A549 (cell line): ENCODE results near the gene UCN. TPM values are rescaled to one million over a fixed set of nuclear protein-coding genes. Genes with fewer than 3 reads are reported as not detected.

ENCODE experiments used
- ATAC-seq, 2 experiments: fragments of 200-7000 bp in 1 of 2; fragments of >200 bp in 1 of 2; cut with Nextera tagmentation in 1 of 2; cut with Tn5 transposase in 1 of 2; 3 replicates each; pipeline versions ENCODE4 v1.8.0 to v1.9.1; 2018 to 2020; ENCODE audit warnings: mild to moderate bottlenecking in 1 of 2, moderate library complexity in 1 of 2
- CTCF ChIA-PET: fragments of 300-600 bp; sonication (Branson Sonifier 250); formaldehyde crosslinking; extraction: SDS; loops from one replicate; lab custom pipeline; 2021; ENCODE audit warnings: antibody characterized with exemption, inconsistent platforms; lab: Yijun Ruan, JAX
- POLR2A ChIA-PET: fragments of 350-600 bp; formaldehyde crosslinking; extraction: SDS; loops from one replicate; lab custom pipeline; 2021; ENCODE audit warnings: antibody characterized with exemption, inconsistent platforms; lab: Yijun Ruan, JAX
- DNase-seq, 2 experiments: peaks; one replicate each; pipeline versions ENCODE4 v3.0.0 to v3.0.0-alpha.2; 2011 to 2016; ENCODE audit warnings: low read depth in 1 of 2, low spot score in 1 of 2
- FAIRE-seq: peaks from 2 replicates; lab custom pipeline; 2011; peaks lifted over from hg19 to GRCh38; lab: Jason Lieb, UNC
- H3K27ac ChIP-seq, 2 experiments: fragments of >200 bp; sonication (Bioruptor Twin); formaldehyde crosslinking; 3 replicates each; pipeline ENCODE4 v1.5.1; 2016 to 2017
- H3K4me1 ChIP-seq: fragments of >200 bp; sonication (Bioruptor Twin); formaldehyde crosslinking; 3 replicates; pipeline ENCODE4 v1.6.1; 2016
- H3K4me2 ChIP-seq: fragments of >200 bp; sonication (Bioruptor Twin); formaldehyde crosslinking; 3 replicates; pipeline ENCODE4 v1.6.1; 2016
- H3K4me3 ChIP-seq: fragments of >200 bp; sonication (Bioruptor Twin); formaldehyde crosslinking; 3 replicates; pipeline ENCODE4 v1.5.1; 2016
- H3K9me3 ChIP-seq: fragments of >200 bp; sonication (Bioruptor Twin); formaldehyde crosslinking; 3 replicates; pipeline ENCODE4 v1.6.1; 2016
- BHLHE40 ChIP-seq: IDR thresholded peaks from 2 replicates; pipeline ENCODE4 v1.6.1; 2012; ENCODE audit warnings: low read depth, low read length, inconsistent platforms
- CTCF ChIP-seq: fragments of >200 bp; sonication (Bioruptor Twin); formaldehyde crosslinking; IDR thresholded peaks from 3 replicates; pipeline ENCODE4 v1.5.1; 2016
- E2F6 ChIP-seq: IDR thresholded peaks from 2 replicates; pipeline ENCODE4 v1.6.1; 2012; ENCODE audit warnings: low read depth, borderline replicate concordance
- EHF ChIP-seq: fragments of 250-450 bp; sonication (Bioruptor Pico); IDR thresholded peaks from 2 replicates; pipeline ENCODE4 v1.5.0; 2020; ENCODE audit warnings: mild to moderate bottlenecking
- EHMT2 ChIP-seq: fragments of 200-600 bp; sonication (generic); IDR thresholded peaks from 2 replicates; pipeline ENCODE4 v1.6.1; 2016; ENCODE audit warnings: antibody characterized with exemption, low read depth, mild to moderate bottlenecking, moderate library complexity
- EP300 ChIP-seq, 2 experiments: fragments of >200 bp; sonication (Bioruptor Twin); formaldehyde crosslinking; IDR thresholded peaks; 2 replicates in 1 of 2; 3 replicates in 1 of 2; pipeline ENCODE4 v1.6.1; 2016 to 2017
- HDAC2 ChIP-seq: fragments of 200-600 bp; sonication (generic); IDR thresholded peaks from 2 replicates; pipeline ENCODE4 v1.6.1; 2016
- HMGXB4 ChIP-seq: fragments of 250-450 bp; sonication (Bioruptor Pico); IDR thresholded peaks from 2 replicates; pipeline ENCODE4 v1.5.0; 2021; ENCODE audit warnings: mild to moderate bottlenecking, moderate library complexity, borderline replicate concordance
- HOXA7 ChIP-seq: fragments of 250-450 bp; sonication (Bioruptor Pico); IDR thresholded peaks from 2 replicates; pipeline ENCODE4 v1.5.0; 2020; ENCODE audit warnings: mild to moderate bottlenecking, moderate library complexity
- HOXB13 ChIP-seq: fragments of 250-450 bp; sonication (Bioruptor Pico); IDR thresholded peaks from 2 replicates; pipeline ENCODE4 v1.5.0; 2020; ENCODE audit warnings: low read depth, mild to moderate bottlenecking, moderate library complexity
- KDM5A ChIP-seq: fragments of 200-600 bp; sonication (generic); IDR thresholded peaks from 2 replicates; pipeline ENCODE4 v1.6.1; 2016; ENCODE audit warnings: antibody characterized with exemption, mild to moderate bottlenecking
- MAX ChIP-seq: IDR thresholded peaks from 2 replicates; pipeline ENCODE4 v1.6.1; 2012
- MYC ChIP-seq: IDR thresholded peaks from 2 replicates; pipeline ENCODE4 v1.6.1; 2012; ENCODE audit warnings: mild to moderate bottlenecking, inconsistent platforms, low read length, improper control_type of control experiment, borderline replicate concordance
- NFE2L2 ChIP-seq: fragments of 150-350 bp; conservative IDR thresholded peaks from 2 replicates; pipeline ENCODE4 v1.6.1; 2014; ENCODE audit warnings: low read length
- NPAS2 ChIP-seq: fragments of 250-450 bp; sonication (Bioruptor Pico); IDR thresholded peaks from 2 replicates; pipeline ENCODE4 v1.8.0; 2022; ENCODE audit warnings: mild to moderate bottlenecking, moderate library complexity, borderline replicate concordance
- RAD21 ChIP-seq, 2 experiments: fragments of >200 bp in 1 of 2; sonication (Bioruptor Twin) in 1 of 2; formaldehyde crosslinking in 1 of 2; IDR thresholded peaks in 1 of 2; conservative IDR thresholded peaks in 1 of 2; 2 replicates in 1 of 2; 3 replicates in 1 of 2; pipeline ENCODE4 v1.6.1; 2012 to 2018; ENCODE audit warnings: inconsistent platforms in 1 of 2
- SMC3 ChIP-seq: fragments of >200 bp; sonication (Bioruptor Twin); formaldehyde crosslinking; IDR thresholded peaks from 3 replicates; pipeline ENCODE4 v1.6.1; 2018; ENCODE audit warnings: inconsistent platforms
- SREBF2 ChIP-seq: fragments of 450-650 bp; IDR thresholded peaks from 2 replicates; pipeline ENCODE4 v1.6.1; 2014; ENCODE audit warnings: mild to moderate bottlenecking, moderate library complexity
- TFCP2L1 ChIP-seq: fragments of 250-450 bp; sonication (Bioruptor Pico); IDR thresholded peaks from 2 replicates; pipeline ENCODE4 v1.5.0; 2021; ENCODE audit warnings: mild to moderate bottlenecking
- USF2 ChIP-seq: fragments of 450-650 bp; IDR thresholded peaks from 2 replicates; pipeline ENCODE4 v1.6.1; 2014; ENCODE audit warnings: antibody characterized with exemption
- ZC3H11A ChIP-seq: fragments of 450-650 bp; IDR thresholded peaks from 2 replicates; pipeline ENCODE4 v1.6.1; 2014; ENCODE audit warnings: antibody characterized with exemption, mild to moderate bottlenecking
- ZFP36 ChIP-seq: fragments of 450-650 bp; IDR thresholded peaks from 2 replicates; pipeline ENCODE4 v1.6.1; 2014; ENCODE audit warnings: borderline replicate concordance; ENCODE audit not compliant: partially characterized antibody
- ZNF302 ChIP-seq: fragments of 250-450 bp; sonication (Bioruptor Pico); IDR thresholded peaks from 2 replicates; pipeline ENCODE4 v1.9.0; 2021; ENCODE audit warnings: inconsistent platforms, mild to moderate bottlenecking, moderate library complexity
- WGBS: methylation state at CpG from one replicate; pipeline ENCODE4 v1.1.6; 2017; ENCODE audit errors: missing lambda C conversion rate; 5-methylcytosine and 5-hydroxymethylcytosine counted together
- polyA plus RNA-seq, 4 experiments: library from polyadenylated mRNA; depleted of rRNA in 3 of 4; stranded (reverse); fragments of >200 nt; fragmentation: RNase III in 1 of 4; extraction: RNeasy Plus Mini Kit Qiagen cat#74134 plus additional on column Dnase treatment in 1 of 4; gene quantifications; 2 replicates in 3 of 4; 3 replicates in 1 of 4; pipeline ENCODE4 v1.2.3, GENCODE V29; 2011 to 2017

The UCN gene
- polyA plus RNA-seq, 2 of the 4 experiments (the other 2 are of a cell fraction) = 0.76 to 1.0 TPM

GRCh38 chr2:27265536-27265870 lies 42.7 kb downstream of the UCN start:
- ATAC-seq (no peak), DNase-seq (no peak)
- POLR2A ChIA-PET = interaction anchor here (0.6 to 1.7 kb wide), 2 partner anchors 14 to 139 kb away, joined by 3 to 4 read pairs; no protein-coding TSS in a partner anchor
- Histone ChIP-seq H3K4me1 (peaks cover 21% of the 10 kb centered on the region), H3K4me2 (no peak overlapping the region; the same call in 2 of the 3 replicates)
- TF ChIP-seq ZFP36 = peak; percentile 26
- TF ChIP-seq ZC3H11A = no peak
- TF ChIP-seq, all 56 proteins: peak for 1
- no peaks in the 10 kb centered on the region for H3K9me3 ChIP-seq
- H3K4me3 ChIP-seq = no peak overlapping the region
- CTCF ChIA-PET = interaction anchor here (0.7 to 14.1 kb wide), 42 partner anchors 8 to 381 kb away, joined by 3 to 302 read pairs (median 4); partner anchors contain the start of genes CAD, CGREF1, DNAJC5G and OST4
- no peak for FAIRE-seq
- no peak overlapping the region for H3K27ac ChIP-seq

GRCh38 chr2:27264753-27265535 lies 43.3 kb downstream of the UCN start:
- CTCF ChIA-PET = interaction anchor here (0.6 to 14.1 kb wide), 50 partner anchors 9 to 380 kb away, joined by 3 to 302 read pairs (median 4); partner anchors contain the start of genes CAD, CGREF1, DNAJC5G and MPV17
- POLR2A ChIA-PET = interaction anchor here (0.6 to 1.7 kb wide), 2 partner anchors 15 to 138 kb away, joined by 3 to 4 read pairs; no protein-coding TSS in a partner anchor
- H3K9me3 ChIP-seq = no peaks in the 10 kb centered on the region
- H3K4me2 ChIP-seq = peak overlapping the region; percentile 94
- no peak for FAIRE-seq
- H3K4me1 ChIP-seq = peaks cover 21% of the 10 kb centered on the region
- TF ChIP-seq EHF (no peak), USF2 (peak; percentile 73), SMC3 (peak; percentile 83), RAD21 (conservative IDR thresholded peaks at IDR 0.05 in 1 of 2, IDR thresholded peaks at IDR 0.05 in 1 of 2) (peak; percentile 40 to 59; a peak in 4 of 5 replicates), MAX (peak; percentile 99), NFE2L2 (no peak), BHLHE40 (peak; percentile 99), MYC (peak; percentile 51; the same call in 1 of the 2 replicates), NPAS2 (peak; percentile 75), ZNF302 (CRISPR knock-in tag) (no peak), E2F6 (peak; percentile 98), CTCF (peak; percentile 71)
- H3K27ac ChIP-seq = peak overlapping the region; percentile 32 to 73; a peak in 5 of 6 replicates
- peak; percentile 77 to 82 for ATAC-seq
- peak; percentile 82 to 96 for DNase-seq
- WGBS = 12% methylated on average over 51 of the region's 56 CpGs
- H3K4me3 ChIP-seq = peak overlapping the region; percentile 75

GRCh38 chr2:27264253-27264752 lies 43.9 kb downstream of the UCN start:
- Histone ChIP-seq H3K9me3 (no peaks in the 10 kb centered on the region), H3K4me3 (peak overlapping the region; percentile 75), H3K27ac (peak overlapping the region; percentile 32 to 73; a peak in 4 of 6 replicates), H3K4me1 (peaks cover 21% of the 10 kb centered on the region), H3K4me2 (peak overlapping the region; percentile 94)
- ChIA-PET CTCF (interaction anchor here (0.6 to 14.1 kb wide), 33 partner anchors 9 to 302 kb away, joined by 3 to 302 read pairs (median 4); partner anchors contain the start of genes CAD, CGREF1, DNAJC5G and MPV17), POLR2A (no interaction called here)
- FAIRE-seq (no peak), DNase-seq (no peak), ATAC-seq (peak; percentile 27 to 52; a peak in 5 of 6 replicates)
- 2% methylated on average over 36 of the region's 38 CpGs for WGBS
- peak; percentile 70 for TF ChIP-seq MAX
- TF ChIP-seq E2F6 = no peak
- TF ChIP-seq ZNF302 (CRISPR knock-in tag) = no peak
- no peak for TF ChIP-seq TFCP2L1 (CRISPR knock-in tag)
- no peak for TF ChIP-seq HOXA7 (CRISPR knock-in tag)
- TF ChIP-seq HDAC2 = 0 out of 2 replicates have a peak, but pooled peaks have one; percentile 14
- no peak for TF ChIP-seq EP300 (IDR thresholded peaks at IDR 0.05)
- no peak for TF ChIP-seq SREBF2
- no peak for TF ChIP-seq NFE2L2
- TF ChIP-seq EHMT2 = no peak
- TF ChIP-seq HOXB13 (CRISPR knock-in tag) = no peak
- TF ChIP-seq HMGXB4 (CRISPR knock-in tag) = no peak
- no peak for TF ChIP-seq SMC3
- TF ChIP-seq KDM5A = no peak
